ENCODE results near the gene HCFC2. TPM values are rescaled to one million over a fixed set of nuclear protein-coding genes. Genes with fewer than 3 reads are reported as not detected.

HCFC2 gene
- total and polyA plus RNA-seq, 2 of the 8 experiments (the other 6 are each of a cell fraction or from before 2014, with no cell fraction given): 0.62 to 1.8 TPM

- no peak for TF ChIP-seq E2F6 (IDR thresholded peaks at IDR 0.05)
These were observed 9.4 kb downstream of the HCFC2 start (continued) for GRCh38 chr12:104073699-104074098.

Data from H1 (cell line).